ENCODE measurements around the gene GAS1. TPM values are rescaled to one million over a fixed set of nuclear protein-coding genes. Genes with fewer than 3 reads are reported as not detected.

Gene GAS1
- total and polyA plus RNA-seq, 10 donors: 2.0 to 13.2 (median 5.4) TPM

GRCh38 chr9:86983249-86983619 is 35.9 kb upstream of the GAS1 start:
- H3K27ac ChIP-seq: peak overlapping the region in 4 of 8 donors; percentile 30 to 54 (median 34)
- intact Hi-C loops (cut with DNase I; ENCODE audit: low total_unique reads): no loop called here
- H3K9me3 ChIP-seq: no peaks in the 10 kb centered on the region
- 73 to 86% (median 79%) methylated on average over 4 of the region's 4 CpGs for WGBS, 5 donors
- H3K4me1 ChIP-seq: no peaks in the 10 kb centered on the region
- no peaks in the 10 kb centered on the region for H3K27me3 ChIP-seq (replicated peaks in 1 of 7)
- no peak for DNase-seq
- no peaks in the 10 kb centered on the region for H3K36me3 ChIP-seq
- TF ChIP-seq, protein P1, sequence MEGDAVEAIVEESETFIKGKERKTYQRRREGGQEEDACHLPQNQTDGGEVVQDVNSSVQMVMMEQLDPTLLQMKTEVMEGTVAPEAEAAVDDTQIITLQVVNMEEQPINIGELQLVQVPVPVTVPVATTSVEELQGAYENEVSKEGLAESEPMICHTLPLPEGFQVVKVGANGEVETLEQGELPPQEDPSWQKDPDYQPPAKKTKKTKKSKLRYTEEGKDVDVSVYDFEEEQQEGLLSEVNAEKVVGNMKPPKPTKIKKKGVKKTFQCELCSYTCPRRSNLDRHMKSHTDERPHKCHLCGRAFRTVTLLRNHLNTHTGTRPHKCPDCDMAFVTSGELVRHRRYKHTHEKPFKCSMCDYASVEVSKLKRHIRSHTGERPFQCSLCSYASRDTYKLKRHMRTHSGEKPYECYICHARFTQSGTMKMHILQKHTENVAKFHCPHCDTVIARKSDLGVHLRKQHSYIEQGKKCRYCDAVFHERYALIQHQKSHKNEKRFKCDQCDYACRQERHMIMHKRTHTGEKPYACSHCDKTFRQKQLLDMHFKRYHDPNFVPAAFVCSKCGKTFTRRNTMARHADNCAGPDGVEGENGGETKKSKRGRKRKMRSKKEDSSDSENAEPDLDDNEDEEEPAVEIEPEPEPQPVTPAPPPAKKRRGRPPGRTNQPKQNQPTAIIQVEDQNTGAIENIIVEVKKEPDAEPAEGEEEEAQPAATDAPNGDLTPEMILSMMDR (IDR thresholded peaks at IDR 0.05 in 8 of 11, conservative IDR thresholded peaks at IDR 0.05 in 3 of 11): no peak
- no peak for TF ChIP-seq POLR2A (IDR thresholded peaks at IDR 0.05)
- TF ChIP-seq POLR2AphosphoS5 (IDR thresholded peaks at IDR 0.05): no peak
- no peak overlapping the region for H3K4me3 ChIP-seq

DNA sequence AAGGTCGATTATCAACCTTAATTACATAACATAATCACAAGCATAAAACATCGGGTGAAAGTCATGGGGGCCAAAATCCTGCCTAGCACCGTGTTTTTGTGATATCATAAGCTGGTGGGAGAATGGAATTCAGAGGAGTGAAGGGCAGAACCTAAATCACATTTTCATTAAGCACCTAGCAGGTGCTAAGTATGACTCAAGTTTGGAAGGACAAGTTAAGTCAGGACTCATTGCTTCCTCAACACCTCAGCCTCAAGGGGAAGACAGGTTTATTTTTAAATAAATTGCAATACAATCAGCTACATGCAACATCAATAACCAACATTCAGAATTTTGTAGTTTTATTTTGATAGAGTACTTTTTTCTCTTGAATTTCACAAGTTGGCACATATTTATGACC is 33.5 kb upstream of the GAS1 start:
- H3K27ac ChIP-seq: no peak overlapping the region
- no peaks in the 10 kb centered on the region for H3K27me3 ChIP-seq (replicated peaks in 1 of 7)
- no peak overlapping the region for H3K4me3 ChIP-seq
- TF ChIP-seq POLR2A (IDR thresholded peaks at IDR 0.05) (no peak), POLR2AphosphoS5 (IDR thresholded peaks at IDR 0.05) (no peak)
- TF ChIP-seq, protein P1 (IDR thresholded peaks at IDR 0.05 in 8 of 11, conservative IDR thresholded peaks at IDR 0.05 in 3 of 11): no peak
- no peak for DNase-seq
- H3K36me3 ChIP-seq: no peaks in the 10 kb centered on the region
- H3K9me3 ChIP-seq: no peaks in the 10 kb centered on the region
- intact Hi-C loops (cut with DNase I; ENCODE audit: low total_unique reads): no loop called here
- WGBS, 5 donors: 69 to 88% (median 84%) methylated on average over 3 of the region's 3 CpGs
- no peaks in the 10 kb centered on the region for H3K4me1 ChIP-seq

GRCh38 chr9:86979657-86980056 is 32.4 kb upstream of the GAS1 start:
- no peak overlapping the region for H3K27ac ChIP-seq
- H3K4me3 ChIP-seq: no peak overlapping the region
- no peaks in the 10 kb centered on the region for H3K36me3 ChIP-seq
- no peak for TF ChIP-seq POLR2AphosphoS5 (IDR thresholded peaks at IDR 0.05)
- TF ChIP-seq POLR2A (IDR thresholded peaks at IDR 0.05): no peak
- TF ChIP-seq, protein P1 (IDR thresholded peaks at IDR 0.05 in 8 of 11, conservative IDR thresholded peaks at IDR 0.05 in 3 of 11): no peak
- H3K9me3 ChIP-seq: no peaks in the 10 kb centered on the region
- intact Hi-C loops (cut with DNase I; ENCODE audit: low total_unique reads): no loop called here
- 82 to 96% (median 86%) methylated on average over 1 of the region's 1 CpG for WGBS, 5 donors
- no peaks in the 10 kb centered on the region for H3K4me1 ChIP-seq
- DNase-seq: no peak
- H3K27me3 ChIP-seq (replicated peaks in 1 of 7): no peaks in the 10 kb centered on the region

DNA sequence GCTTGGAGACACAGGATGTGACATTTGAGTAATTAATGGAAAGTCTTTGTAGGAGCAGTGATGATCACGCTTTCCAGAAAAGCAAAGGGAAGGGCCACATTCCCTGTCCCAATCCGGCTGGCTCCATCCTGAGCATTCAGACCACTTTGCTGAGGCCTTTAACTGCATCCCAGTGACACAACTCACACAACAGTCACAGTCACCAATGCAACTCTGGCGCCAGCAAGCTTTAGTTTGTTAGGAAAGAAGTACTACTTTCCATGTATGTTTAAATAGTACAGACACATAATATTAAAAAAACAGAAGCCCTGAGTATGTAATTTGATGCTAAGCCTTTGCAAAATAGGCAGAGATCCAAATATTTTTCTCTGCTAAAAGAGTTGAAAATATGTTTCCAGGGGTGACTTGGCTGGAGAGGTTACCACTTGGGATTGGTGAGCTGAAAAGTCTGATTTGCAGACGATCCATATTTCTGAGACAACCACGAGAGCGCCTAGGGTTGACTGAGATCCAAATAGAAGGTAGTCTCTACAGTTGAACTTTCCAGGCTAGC is 31.7 kb upstream of the GAS1 start:
- no peak for DNase-seq
- H3K4me1 ChIP-seq: no peaks in the 10 kb centered on the region
- 77 to 84% (median 81%) methylated on average over 6 of the region's 6 CpGs for WGBS, 5 donors
- H3K27ac ChIP-seq: no peak overlapping the region
- intact Hi-C loops (cut with DNase I; ENCODE audit: low total_unique reads): no loop called here
- TF ChIP-seq POLR2A (IDR thresholded peaks at IDR 0.05) (no peak), POLR2AphosphoS5 (IDR thresholded peaks at IDR 0.05) (no peak)
- TF ChIP-seq, protein P1 (IDR thresholded peaks at IDR 0.05 in 8 of 11, conservative IDR thresholded peaks at IDR 0.05 in 3 of 11): no peak
- no peaks in the 10 kb centered on the region for H3K36me3 ChIP-seq
- H3K27me3 ChIP-seq (replicated peaks in 1 of 7): no peaks in the 10 kb centered on the region
- no peak overlapping the region for H3K4me3 ChIP-seq
- no peaks in the 10 kb centered on the region for H3K9me3 ChIP-seq

All from spleen (tissue), 11 donors.